Mesodermal cell (in vitro differentiated cells): ENCODE results near the gene DLGAP1.

Experiments used
- H3K27ac ChIP-seq: 2 replicates; pipeline ENCODE4 v1.7.0; 2013; ENCODE audit warnings: mild to moderate bottlenecking, low read depth, low read length, moderate library complexity; ENCODE audit not compliant: severe bottlenecking
- H3K36me3 ChIP-seq: 2 replicates; pipeline ENCODE4 v1.7.1; 2013; ENCODE audit warnings: mild to moderate bottlenecking, low read length, moderate library complexity; ENCODE audit not compliant: control insufficient read depth, insufficient read depth
- H3K4me1 ChIP-seq: one replicate; pipeline ENCODE4 v1.7.1; 2013; ENCODE audit warnings: mild to moderate bottlenecking, low read length; ENCODE audit not compliant: insufficient read depth, control insufficient read depth, poor library complexity, severe bottlenecking
- H3K4me3 ChIP-seq: 2 replicates; pipeline ENCODE4 v1.7.0; 2013; ENCODE audit warnings: low read length, control low read depth, mild to moderate bottlenecking; ENCODE audit not compliant: insufficient read depth, poor library complexity, severe bottlenecking; ENCODE audit errors: extremely low read depth
- H3K9me3 ChIP-seq: 2 replicates; pipeline ENCODE4 v1.7.1; 2013; ENCODE audit warnings: mild to moderate bottlenecking, low read length, moderate library complexity; ENCODE audit not compliant: control insufficient read depth
- WGBS, 2 experiments: methylation state at CpG; one replicate each; pipeline ENCODE4 v1.1.5; 2013; ENCODE audit warnings: missing lambda C conversion rate in 2 of 2; ENCODE audit not compliant: insufficient coverage in 2 of 2; 5-methylcytosine and 5-hydroxymethylcytosine counted together

The DLGAP1 gene

DNA sequence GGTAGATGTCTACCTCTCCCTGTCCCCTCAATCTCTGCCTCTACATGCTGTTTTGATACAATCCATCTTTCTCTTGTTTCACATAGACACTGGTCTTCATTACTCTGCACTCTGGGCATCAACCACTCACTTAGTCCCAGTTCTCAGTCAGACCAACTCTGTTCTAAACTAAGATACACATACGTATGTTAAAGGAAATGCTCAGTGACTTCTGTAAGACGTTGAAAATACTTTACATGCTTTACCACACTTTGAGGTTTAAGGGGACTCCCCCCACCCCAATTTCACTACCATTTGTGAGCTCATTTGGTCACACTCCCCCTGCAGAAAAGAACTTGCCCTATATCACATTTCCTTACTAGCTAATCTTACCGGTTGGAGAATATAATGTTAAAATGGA lies 507.7 kb downstream of the DLGAP1 start:
- H3K36me3 ChIP-seq = no peaks in the 10 kb centered on the region
- H3K4me1 ChIP-seq = no peaks in the 10 kb centered on the region
- H3K9me3 ChIP-seq = no peaks in the 10 kb centered on the region
- no peak overlapping the region for H3K27ac ChIP-seq
- no peak overlapping the region for H3K4me3 ChIP-seq
- WGBS, 2 experiments = 78 to 93% methylated on average over 2 of the region's 3 CpGs

GRCh38 chr18:3935305-3935704 lies 519.8 kb downstream of the DLGAP1 start:
- Histone ChIP-seq H3K36me3 (no peaks in the 10 kb centered on the region), H3K4me1 (no peaks in the 10 kb centered on the region), H3K4me3 (no peak overlapping the region), H3K9me3 (no peaks in the 10 kb centered on the region), H3K27ac (no peak overlapping the region)
- WGBS, 2 experiments = no CpG with 5 or more reads among the region's 1 CpG

DNA sequence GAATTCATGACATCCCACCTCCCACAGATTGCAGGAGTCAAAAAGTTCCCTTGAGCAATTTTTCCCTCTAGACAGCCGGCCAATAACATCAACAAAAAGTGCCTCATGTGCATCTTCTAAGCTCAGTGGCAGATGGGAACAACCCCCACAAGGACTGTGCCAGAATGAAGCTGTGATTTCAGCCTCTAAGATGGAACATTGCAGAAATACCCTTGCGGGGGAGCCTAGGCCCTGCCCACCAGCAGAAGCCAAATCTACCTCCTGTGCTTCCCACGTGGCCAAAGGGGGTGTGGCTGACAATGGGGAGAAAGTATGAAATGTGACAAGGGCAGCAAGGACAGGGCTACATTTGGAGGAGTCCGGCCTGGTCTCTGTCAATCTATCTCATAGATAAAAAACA lies 522.8 kb downstream of the DLGAP1 start:
- WGBS, 2 experiments = 92 to 100% methylated on average over 1 to 2 of the region's 4 CpGs

DNA sequence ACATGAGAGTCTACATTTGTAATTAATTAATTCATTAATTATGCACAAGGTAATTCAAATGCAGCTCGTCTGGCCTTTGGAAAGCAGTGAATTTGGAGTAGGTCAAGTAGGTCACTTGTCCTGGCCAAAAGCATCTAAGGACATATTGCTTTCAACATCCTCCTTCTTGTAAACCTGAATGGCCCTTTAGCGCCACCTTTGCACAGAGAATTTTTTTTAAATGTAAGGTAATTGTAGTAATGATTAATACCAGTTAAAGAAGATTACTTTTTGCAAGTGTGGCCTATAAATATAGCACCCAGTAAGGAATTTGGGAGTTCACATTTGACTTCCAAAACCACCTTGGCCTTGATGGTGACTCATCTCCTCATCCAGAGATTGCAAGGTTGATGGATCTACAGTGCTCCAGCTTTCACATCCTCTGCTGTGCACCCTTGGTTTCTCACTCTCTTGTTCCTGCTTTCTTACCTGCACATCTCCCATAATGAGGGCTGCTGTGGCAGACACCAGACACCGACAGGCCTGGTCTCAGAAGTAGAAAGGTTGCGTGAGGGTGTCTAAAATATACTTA lies 523.5 kb downstream of the DLGAP1 start:
- no peak overlapping the region for H3K4me3 ChIP-seq
- no peaks in the 10 kb centered on the region for H3K36me3 ChIP-seq
- 80% methylated on average over 1 of the region's 4 CpGs for WGBS, 2 experiments
- H3K27ac ChIP-seq = no peak overlapping the region
- no peaks in the 10 kb centered on the region for H3K4me1 ChIP-seq
- no peaks in the 10 kb centered on the region for H3K9me3 ChIP-seq

More for the DNA sequence above, 522.8 kb downstream of the DLGAP1 start:
- Histone ChIP-seq H3K4me3 (no peak overlapping the region), H3K9me3 (no peaks in the 10 kb centered on the region), H3K27ac (no peak overlapping the region), H3K36me3 (no peaks in the 10 kb centered on the region), H3K4me1 (no peaks in the 10 kb centered on the region)

DNA sequence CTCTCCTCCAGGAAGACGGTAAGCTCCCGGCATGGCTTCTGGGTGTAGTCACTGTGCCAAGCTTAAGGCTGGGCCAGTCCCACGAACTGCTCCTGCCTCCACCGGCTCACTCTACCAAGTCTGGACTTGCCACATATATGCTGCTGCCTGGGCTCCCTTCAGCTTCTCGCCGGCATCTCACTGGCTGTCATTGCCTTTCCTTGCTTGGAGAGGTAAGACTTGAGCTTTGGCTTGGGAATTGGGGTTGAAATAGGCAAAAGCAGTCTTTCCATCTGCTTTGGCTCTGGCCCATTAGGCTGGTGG lies 524.1 kb downstream of the DLGAP1 start:
- no peaks in the 10 kb centered on the region for H3K36me3 ChIP-seq
- H3K4me1 ChIP-seq = no peaks in the 10 kb centered on the region
- 95 to 98% methylated on average over 4 of the region's 6 CpGs for WGBS, 2 experiments
- no peak overlapping the region for H3K27ac ChIP-seq
- H3K4me3 ChIP-seq = no peak overlapping the region
- H3K9me3 ChIP-seq = no peaks in the 10 kb centered on the region

GRCh38 chr18:3930126-3931012 lies 524.7 kb downstream of the DLGAP1 start:
- Histone ChIP-seq H3K27ac (no peak overlapping the region), H3K36me3 (no peaks in the 10 kb centered on the region), H3K9me3 (no peaks in the 10 kb centered on the region), H3K4me1 (no peaks in the 10 kb centered on the region), H3K4me3 (no peak overlapping the region)
- 89 to 96% methylated on average over 11 to 12 of the region's 13 CpGs for WGBS, 2 experiments

GRCh38 chr18:3924455-3924854 lies 530.7 kb downstream of the DLGAP1 start:
- no peak overlapping the region for H3K4me3 ChIP-seq
- no peaks in the 10 kb centered on the region for H3K9me3 ChIP-seq
- no peaks in the 10 kb centered on the region for H3K36me3 ChIP-seq
- no peaks in the 10 kb centered on the region for H3K4me1 ChIP-seq
- 100% methylated on average over 1 of the region's 1 CpG; no CpG with 5 or more reads in 1 of the 2 experiments for WGBS, 2 experiments
- H3K27ac ChIP-seq = no peak overlapping the region

- no peak overlapping the region for H3K4me3 ChIP-seq
- no peaks in the 10 kb centered on the region for H3K9me3 ChIP-seq
- WGBS, 2 experiments = 67% methylated on average over 1 of the region's 2 CpGs; no CpG with 5 or more reads in 1 of the 2 experiments
- H3K4me1 ChIP-seq = no peaks in the 10 kb centered on the region
- H3K27ac ChIP-seq = no peak overlapping the region
- H3K36me3 ChIP-seq = no peaks in the 10 kb centered on the region
These were observed 531.4 kb downstream of the DLGAP1 start for GRCh38 chr18:3923750-3924149.

DNA sequence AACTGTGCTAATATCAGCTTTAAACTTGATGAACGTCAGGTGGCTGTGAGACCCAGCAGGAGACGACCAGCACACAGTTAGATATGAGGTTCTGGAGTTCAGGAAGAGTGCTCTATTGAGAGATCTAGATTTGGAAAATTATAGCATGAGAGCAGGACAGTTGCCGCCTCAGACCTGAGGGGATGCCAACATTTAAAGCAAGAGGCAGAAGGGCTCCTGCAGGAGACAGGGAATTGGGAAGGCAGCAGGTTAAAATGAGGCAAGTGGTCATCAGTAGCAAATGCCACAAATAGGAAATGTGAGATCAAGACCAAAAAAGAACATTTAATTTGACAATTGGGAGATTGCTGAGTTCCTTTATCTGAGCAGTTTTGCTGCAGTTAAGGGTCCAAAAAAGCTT lies 533.3 kb downstream of the DLGAP1 start:
- Histone ChIP-seq H3K4me1 (no peaks in the 10 kb centered on the region), H3K9me3 (no peaks in the 10 kb centered on the region), H3K36me3 (no peaks in the 10 kb centered on the region), H3K4me3 (no peak overlapping the region), H3K27ac (no peak overlapping the region)
- 89 to 100% methylated on average over 3 of the region's 3 CpGs for WGBS, 2 experiments

- no peak overlapping the region for H3K27ac ChIP-seq
- no CpG with 5 or more reads among the region's 2 CpGs for WGBS, 2 experiments
- no peaks in the 10 kb centered on the region for H3K9me3 ChIP-seq
- H3K4me3 ChIP-seq = no peak overlapping the region
- no peaks in the 10 kb centered on the region for H3K4me1 ChIP-seq
- no peaks in the 10 kb centered on the region for H3K36me3 ChIP-seq
These were observed 534.3 kb downstream of the DLGAP1 start for GRCh38 chr18:3920832-3921231.

- Histone ChIP-seq H3K4me3 (no peak overlapping the region), H3K4me1 (no peaks in the 10 kb centered on the region), H3K36me3 (no peaks in the 10 kb centered on the region), H3K9me3 (no peaks in the 10 kb centered on the region), H3K27ac (no peak overlapping the region)
- 90 to 100% methylated on average over 1 to 2 of the region's 2 CpGs for WGBS, 2 experiments
These were observed 535.6 kb downstream of the DLGAP1 start for GRCh38 chr18:3919396-3920061.
